Measurements from ENCODE around the gene PCGF1. TPM values are rescaled to one million over a fixed set of nuclear protein-coding genes. Genes with fewer than 3 reads are reported as not detected.

The PCGF1 gene
- total RNA-seq, 1 experiment from 2014 or later = 28.1 TPM

DNA sequence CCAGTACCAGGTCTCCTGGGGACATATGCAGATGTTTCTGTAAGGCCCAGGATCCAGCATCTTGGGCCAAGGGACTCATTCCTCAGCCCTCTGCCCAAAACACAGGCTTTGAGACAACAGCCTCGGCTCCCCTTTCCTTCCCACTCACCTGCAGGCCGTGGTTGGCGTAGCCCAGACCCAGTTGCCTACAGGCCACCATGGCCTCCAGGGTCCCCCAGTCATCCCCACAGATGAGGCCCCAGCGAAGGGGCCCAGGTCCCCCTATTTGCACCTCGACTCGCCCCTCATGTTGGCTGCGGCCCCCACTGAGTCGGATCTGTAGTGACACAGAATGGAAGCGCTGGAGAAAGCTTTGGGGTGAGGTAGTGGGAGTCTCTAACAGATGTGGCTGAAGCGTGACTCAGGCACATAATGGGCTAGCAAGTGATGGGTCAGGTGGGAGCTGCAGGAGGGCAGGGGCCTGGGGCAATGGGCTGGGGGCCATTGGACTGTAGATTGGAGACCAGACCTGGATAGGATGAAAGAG, 28.0 kb upstream of the PCGF1 start:
- H3T11ph ChIP-seq (ENCODE audit: low read length) = no peak overlapping the region
- H2BK20ac ChIP-seq (ENCODE audit: low read depth, low read length, poor library complexity, severe bottlenecking) = no peak overlapping the region
- H2BK120ac ChIP-seq (ENCODE audit: low read depth, low read length, poor library complexity, severe bottlenecking) = no peak overlapping the region
- H3K23me2 ChIP-seq (ENCODE audit: insufficient read length, low read depth, low read length, poor library complexity, severe bottlenecking) = peaks cover 3% of the 10 kb centered on the region
- TF ChIP-seq, protein P1, sequence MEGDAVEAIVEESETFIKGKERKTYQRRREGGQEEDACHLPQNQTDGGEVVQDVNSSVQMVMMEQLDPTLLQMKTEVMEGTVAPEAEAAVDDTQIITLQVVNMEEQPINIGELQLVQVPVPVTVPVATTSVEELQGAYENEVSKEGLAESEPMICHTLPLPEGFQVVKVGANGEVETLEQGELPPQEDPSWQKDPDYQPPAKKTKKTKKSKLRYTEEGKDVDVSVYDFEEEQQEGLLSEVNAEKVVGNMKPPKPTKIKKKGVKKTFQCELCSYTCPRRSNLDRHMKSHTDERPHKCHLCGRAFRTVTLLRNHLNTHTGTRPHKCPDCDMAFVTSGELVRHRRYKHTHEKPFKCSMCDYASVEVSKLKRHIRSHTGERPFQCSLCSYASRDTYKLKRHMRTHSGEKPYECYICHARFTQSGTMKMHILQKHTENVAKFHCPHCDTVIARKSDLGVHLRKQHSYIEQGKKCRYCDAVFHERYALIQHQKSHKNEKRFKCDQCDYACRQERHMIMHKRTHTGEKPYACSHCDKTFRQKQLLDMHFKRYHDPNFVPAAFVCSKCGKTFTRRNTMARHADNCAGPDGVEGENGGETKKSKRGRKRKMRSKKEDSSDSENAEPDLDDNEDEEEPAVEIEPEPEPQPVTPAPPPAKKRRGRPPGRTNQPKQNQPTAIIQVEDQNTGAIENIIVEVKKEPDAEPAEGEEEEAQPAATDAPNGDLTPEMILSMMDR (conservative IDR thresholded peaks at IDR 0.05) = no peak
- H3K9ac ChIP-seq (ENCODE audit: extremely low read depth, insufficient read length, low read length) = no peak overlapping the region
- H3K9me3 Mint-ChIP-seq = no peaks in the 10 kb centered on the region
- H2BK12ac ChIP-seq (ENCODE audit: insufficient read length, low read depth, low read length) = no peak overlapping the region
- no peak overlapping the region for H2AFZ ChIP-seq (ENCODE audit: low read length)
- no peak overlapping the region for H3K4me2 ChIP-seq (ENCODE audit: insufficient read depth, insufficient read length, low read length)
- H3K36me3 Mint-ChIP-seq (ENCODE audit: insufficient read depth in 1 of 3, low read depth in 3 of 3) = peaks cover 0 to 34% (median 24%) of the 10 kb centered on the region in 3 experiments; a peak in 6 of 7 replicates
- no CpG with 5 or more reads among the region's 10 CpGs for WGBS (ENCODE audit: extremely low coverage, insufficient read length, low lambda C conversion rate)
- DNase-seq = no peak
- H4K8ac ChIP-seq (replicated peaks; ENCODE audit: insufficient read length, low read depth, low read length) = no peak overlapping the region
- H4K20me1 ChIP-seq (ENCODE audit: control insufficient read depth, insufficient read depth, insufficient read length) = no peaks in the 10 kb centered on the region
- no peaks in the 10 kb centered on the region for H3K27me3 ChIP-seq (ENCODE audit: insufficient read depth, low read length)
- H3K23ac ChIP-seq (ENCODE audit: insufficient read length, low read depth, low read length) = no peak overlapping the region
- no peak overlapping the region for H3K4ac ChIP-seq (ENCODE audit: low read depth, low read length)
- H3K4me3 Mint-ChIP-seq = no peak overlapping the region; a peak in 1 of 5 replicates
- H3K14ac ChIP-seq (ENCODE audit: insufficient read depth, low read length) = no peak overlapping the region
- no peak overlapping the region for H2BK15ac ChIP-seq (ENCODE audit: low read depth, low read length)
- no peak overlapping the region for H2AK5ac ChIP-seq (ENCODE audit: insufficient read length, low read length)
- no peaks in the 10 kb centered on the region for H3K9me3 ChIP-seq (ENCODE audit: control insufficient read depth, low read depth, low read length)
- no peak overlapping the region for H4K91ac ChIP-seq (ENCODE audit: insufficient read length, low read depth, low read length)
- peaks cover 11 to 14% of the 10 kb centered on the region in 2 experiments for H3K4me1 Mint-ChIP-seq
- H3K18ac ChIP-seq (ENCODE audit: insufficient read length, low read depth, low read length) = no peak overlapping the region
- H3K27ac ChIP-seq (ENCODE audit: insufficient read length, low read depth, low read length) = no peak overlapping the region
- no peak overlapping the region for H3K56ac ChIP-seq (ENCODE audit: insufficient read length, low read depth, low read length)
- H2BK5ac ChIP-seq (ENCODE audit: insufficient read length, low read length) = no peak overlapping the region
- H3K27me3 Mint-ChIP-seq (ENCODE audit: low read depth) = peaks cover 2% of the 10 kb centered on the region; the same call in 1 of the 2 replicates
- no peaks in the 10 kb centered on the region for H3K4me1 ChIP-seq (ENCODE audit: insufficient read depth, low read length)
- no peak overlapping the region for H4K5ac ChIP-seq (ENCODE audit: insufficient read length, low read depth, low read length)
- no peaks in the 10 kb centered on the region for H3K79me1 ChIP-seq (ENCODE audit: insufficient read depth, low read depth, low read length, poor library complexity, severe bottlenecking)
- no peaks in the 10 kb centered on the region for H3K79me2 ChIP-seq (ENCODE audit: insufficient read depth, low read length)
- H3K27ac Mint-ChIP-seq = peak overlapping the region in 1 of 3 experiments; percentile 20; a peak in 1 of 7 replicates

Measured in H9 (cell line).